ENCODE measurements around the gene MAGEB17. TPM values are rescaled to one million over a fixed set of nuclear protein-coding genes. Genes with fewer than 3 reads are reported as not detected.

MAGEB17 gene
- total RNA-seq, 1 experiment from 2014 or later = not detected

DNA sequence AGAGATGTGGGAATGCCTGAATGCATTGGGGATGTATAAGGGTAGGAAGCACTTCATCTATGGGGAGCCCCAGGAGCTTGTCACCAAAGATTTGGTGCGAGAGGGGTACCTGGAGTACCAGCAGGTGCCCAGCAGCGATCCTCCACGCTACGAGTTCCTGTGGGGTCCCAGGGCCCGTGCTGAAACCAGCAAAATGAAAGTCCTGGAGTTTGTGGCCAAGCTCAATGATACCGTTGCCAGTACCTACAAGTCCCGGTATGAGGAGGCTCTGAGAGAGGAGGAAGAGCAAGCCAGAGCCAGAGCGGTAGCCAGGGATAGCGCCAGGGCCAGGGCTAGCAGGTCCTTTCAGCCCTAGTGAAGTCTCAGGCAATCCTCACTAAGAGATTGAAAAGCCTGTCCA, 3.8 kb downstream of the MAGEB17 start:
- CTCF ChIA-PET = interaction anchor here (0.6 kb wide), 1 partner anchor 247 kb away, joined by 8 read pairs; no protein-coding TSS in a partner anchor
- TF ChIP-seq, protein P1, sequence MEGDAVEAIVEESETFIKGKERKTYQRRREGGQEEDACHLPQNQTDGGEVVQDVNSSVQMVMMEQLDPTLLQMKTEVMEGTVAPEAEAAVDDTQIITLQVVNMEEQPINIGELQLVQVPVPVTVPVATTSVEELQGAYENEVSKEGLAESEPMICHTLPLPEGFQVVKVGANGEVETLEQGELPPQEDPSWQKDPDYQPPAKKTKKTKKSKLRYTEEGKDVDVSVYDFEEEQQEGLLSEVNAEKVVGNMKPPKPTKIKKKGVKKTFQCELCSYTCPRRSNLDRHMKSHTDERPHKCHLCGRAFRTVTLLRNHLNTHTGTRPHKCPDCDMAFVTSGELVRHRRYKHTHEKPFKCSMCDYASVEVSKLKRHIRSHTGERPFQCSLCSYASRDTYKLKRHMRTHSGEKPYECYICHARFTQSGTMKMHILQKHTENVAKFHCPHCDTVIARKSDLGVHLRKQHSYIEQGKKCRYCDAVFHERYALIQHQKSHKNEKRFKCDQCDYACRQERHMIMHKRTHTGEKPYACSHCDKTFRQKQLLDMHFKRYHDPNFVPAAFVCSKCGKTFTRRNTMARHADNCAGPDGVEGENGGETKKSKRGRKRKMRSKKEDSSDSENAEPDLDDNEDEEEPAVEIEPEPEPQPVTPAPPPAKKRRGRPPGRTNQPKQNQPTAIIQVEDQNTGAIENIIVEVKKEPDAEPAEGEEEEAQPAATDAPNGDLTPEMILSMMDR (conservative IDR thresholded peaks at IDR 0.05) = no peak
- no peak for TF ChIP-seq EZH2 (IDR thresholded peaks at IDR 0.05; ENCODE audit: low read depth)

DNA sequence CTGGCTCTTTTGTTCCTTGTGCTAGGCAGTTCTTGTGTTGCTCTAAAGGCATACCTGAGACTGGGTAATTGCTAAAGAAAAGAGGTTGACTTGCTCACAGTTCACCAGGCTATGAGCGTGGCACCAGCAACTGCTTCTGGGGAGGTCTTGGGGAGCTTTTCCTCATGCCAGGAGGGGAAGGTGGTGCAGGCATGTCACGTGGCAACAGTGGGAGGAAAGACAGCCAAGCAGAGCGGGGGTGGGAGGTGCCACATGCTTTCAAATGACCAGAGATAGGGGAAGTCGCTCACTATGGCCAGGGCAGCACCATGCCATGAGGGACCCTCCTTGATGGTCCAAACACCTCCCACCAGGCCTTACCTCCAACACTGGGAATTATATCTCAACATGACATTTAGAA, 4.7 kb downstream of the MAGEB17 start:
- POLR2A ChIA-PET (ENCODE audit: unreplicated experiment) = no interaction called here

More for the DNA sequence above, 3.8 kb downstream of the MAGEB17 start:
- no peaks in the 10 kb centered on the region for H3K9me3 ChIP-seq (ENCODE audit: insufficient read depth, low read depth)
- intact Hi-C loops (cut with micrococcal nuclease; ENCODE audit: unreplicated experiment) = no loop called here
- H3K4me2 ChIP-seq = no peak overlapping the region
- no peaks in the 10 kb centered on the region for H3K4me1 ChIP-seq (replicated peaks; ENCODE audit: insufficient read depth)
- H3K79me2 ChIP-seq (ENCODE audit: low read depth) = no peaks in the 10 kb centered on the region
- H3K4me3 ChIP-seq = no peak overlapping the region
- H3K9me2 ChIP-seq (ENCODE audit: insufficient read depth) = no peaks in the 10 kb centered on the region
- no TSS peak for BruUV-seq (replicated peaks)
- H2AFZ ChIP-seq = no peak overlapping the region
- POLR2A ChIA-PET (ENCODE audit: unreplicated experiment) = no interaction called here
- H3K27me3 ChIP-seq (ENCODE audit: insufficient read depth, low read depth) = no peaks in the 10 kb centered on the region
- no peaks in the 10 kb centered on the region for H3K36me3 ChIP-seq (ENCODE audit: low read depth)
- H3K27ac ChIP-seq = no peak overlapping the region
- no peaks in the 10 kb centered on the region for H3F3A ChIP-seq (ENCODE audit: insufficient read depth, low read depth)
- no peaks in the 10 kb centered on the region for H4K20me1 ChIP-seq (ENCODE audit: insufficient read depth)
- DNase-seq = no peak

DNA sequence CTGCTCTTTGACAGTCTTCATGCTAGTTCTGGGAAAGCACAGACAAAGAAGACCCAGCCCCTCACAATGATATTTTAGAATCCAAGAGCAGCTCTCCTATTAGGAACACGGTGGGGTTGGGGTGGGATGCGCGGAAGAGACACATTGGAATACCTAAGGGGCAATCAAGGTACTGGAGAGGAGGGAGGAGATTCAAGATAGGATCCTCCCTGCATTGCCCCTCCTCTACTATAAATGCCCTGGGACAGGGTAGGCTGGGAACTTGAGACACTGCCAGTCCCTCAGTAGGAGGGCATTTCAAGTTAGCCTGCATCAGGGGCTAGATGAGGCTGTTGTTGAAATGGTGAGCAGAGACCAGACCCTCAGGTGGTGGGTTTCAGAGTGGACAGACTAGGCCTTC, 5.1 kb downstream of the MAGEB17 start:
- POLR2A ChIA-PET (ENCODE audit: unreplicated experiment) = no interaction called here
- H3F3A ChIP-seq (ENCODE audit: insufficient read depth, low read depth) = no peaks in the 10 kb centered on the region
- H4K20me1 ChIP-seq (ENCODE audit: insufficient read depth) = no peaks in the 10 kb centered on the region
- no peak for DNase-seq
- no peaks in the 10 kb centered on the region for H3K27me3 ChIP-seq (ENCODE audit: insufficient read depth, low read depth)
- H3K9me3 ChIP-seq (ENCODE audit: insufficient read depth, low read depth) = no peaks in the 10 kb centered on the region
- no peak overlapping the region for H3K27ac ChIP-seq
- H3K79me2 ChIP-seq (ENCODE audit: low read depth) = no peaks in the 10 kb centered on the region
- no peak overlapping the region for H3K4me3 ChIP-seq
- no peaks in the 10 kb centered on the region for H3K36me3 ChIP-seq (ENCODE audit: low read depth)
- BruUV-seq (replicated peaks) = no TSS peak
- CTCF ChIA-PET = no interaction called here
- no peaks in the 10 kb centered on the region for H3K4me1 ChIP-seq (replicated peaks; ENCODE audit: insufficient read depth)
- intact Hi-C loops (cut with micrococcal nuclease; ENCODE audit: unreplicated experiment) = no loop called here
- H2AFZ ChIP-seq = no peak overlapping the region
- H3K9me2 ChIP-seq (ENCODE audit: insufficient read depth) = no peaks in the 10 kb centered on the region
- H3K4me2 ChIP-seq = no peak overlapping the region
- TF ChIP-seq, protein P1 (conservative IDR thresholded peaks at IDR 0.05) = no peak
- TF ChIP-seq EZH2 (IDR thresholded peaks at IDR 0.05; ENCODE audit: low read depth) = no peak

More for the DNA sequence above, 4.7 kb downstream of the MAGEB17 start:
- no peak for TF ChIP-seq EZH2 (IDR thresholded peaks at IDR 0.05; ENCODE audit: low read depth)
- TF ChIP-seq, protein P1 (conservative IDR thresholded peaks at IDR 0.05) = no peak
- H3K27ac ChIP-seq = no peak overlapping the region
- no peak overlapping the region for H3K4me2 ChIP-seq
- no peak for DNase-seq
- H3K9me3 ChIP-seq (ENCODE audit: insufficient read depth, low read depth) = no peaks in the 10 kb centered on the region
- intact Hi-C loops (cut with micrococcal nuclease; ENCODE audit: unreplicated experiment) = no loop called here
- no peaks in the 10 kb centered on the region for H3K79me2 ChIP-seq (ENCODE audit: low read depth)
- no peaks in the 10 kb centered on the region for H3K27me3 ChIP-seq (ENCODE audit: insufficient read depth, low read depth)
- H2AFZ ChIP-seq = no peak overlapping the region
- CTCF ChIA-PET = no interaction called here
- H3K9me2 ChIP-seq (ENCODE audit: insufficient read depth) = no peaks in the 10 kb centered on the region
- no peaks in the 10 kb centered on the region for H3K36me3 ChIP-seq (ENCODE audit: low read depth)
- BruUV-seq (replicated peaks) = no TSS peak
- H3F3A ChIP-seq (ENCODE audit: insufficient read depth, low read depth) = no peaks in the 10 kb centered on the region
- no peaks in the 10 kb centered on the region for H3K4me1 ChIP-seq (replicated peaks; ENCODE audit: insufficient read depth)
- H3K4me3 ChIP-seq = no peak overlapping the region
- H4K20me1 ChIP-seq (ENCODE audit: insufficient read depth) = no peaks in the 10 kb centered on the region
